Esophagus muscularis mucosa (tissue), 4 donors: ENCODE results near the gene RNF5. TPM values are rescaled to one million over a fixed set of nuclear protein-coding genes. Genes with fewer than 3 reads are reported as not detected.
A peak's percentile ranks its signal among the peaks of the same experiment; 100 is the strongest.

Source experiments
- DNase-seq: peaks from one replicate; pipeline ENCODE4 v3.0.0-alpha.2; 2017; ENCODE audit errors: extremely low spot score
- H3K27ac ChIP-seq, 4 donors: fragments of 200-600 bp; sonication (generic); replicated peaks in 1 of 4; 1 replicate in 3 of 4; 2 replicates in 1 of 4; pipeline ENCODE4 v1.5.1; 2016 to 2019; ENCODE audit warnings: mild to moderate bottlenecking in 1 of 4
- H3K27me3 ChIP-seq, 4 donors: fragments of 200-600 bp; sonication (generic); one replicate each; pipeline versions ENCODE4 v1.5.1 to v1.6.0; 2016 to 2019
- H3K36me3 ChIP-seq, 4 donors: fragments of 200-600 bp; sonication (generic); one replicate each; pipeline ENCODE4 v1.5.1; 2016 to 2019
- H3K4me1 ChIP-seq, 4 donors: fragments of 200-600 bp; sonication (generic); one replicate each; pipeline ENCODE4 v1.5.1; 2016 to 2019
- H3K4me3 ChIP-seq, 4 donors: fragments of 200-600 bp; sonication (generic); 1 replicate in 2 of 4; 2 replicates in 2 of 4; pipeline ENCODE4 v1.5.1; 2016 to 2019; ENCODE audit warnings: mild to moderate bottlenecking in 4 of 4, moderate library complexity in 1 of 4
- H3K9me3 ChIP-seq, 4 donors: fragments of 200-600 bp; sonication (generic); 1 replicate in 3 of 4; 2 replicates in 1 of 4; pipeline ENCODE4 v1.5.1; 2016 to 2019
- CTCF ChIP-seq, 3 experiments: fragments of 200-600 bp in 2 of 3; fragments of 450-650 bp in 1 of 3; sonication (generic) in 2 of 3; IDR thresholded peaks; one replicate each; pipeline ENCODE4 v1.5.1; 2017 to 2019; ENCODE audit warnings: antibody characterized with exemption in 3 of 3, mild to moderate bottlenecking in 2 of 3, moderate library complexity in 1 of 3
- EP300 ChIP-seq: sonication (generic); formaldehyde crosslinking; IDR thresholded peaks from one replicate; pipeline ENCODE4 v1.6.1; 2017; ENCODE audit warnings: antibody characterized with exemption
- POLR2A ChIP-seq: fragments of 450-650 bp; IDR thresholded peaks from one replicate; pipeline ENCODE4 v1.6.1; 2017; ENCODE audit warnings: antibody characterized with exemption, moderate library complexity, mild to moderate bottlenecking, low read depth
- POLR2AphosphoS5 ChIP-seq, 2 donors: sonication (generic); formaldehyde crosslinking; IDR thresholded peaks; one replicate each; pipeline ENCODE4 v1.6.1; 2017; ENCODE audit warnings: antibody characterized with exemption in 2 of 2
- WGBS: methylation state at CpG from one replicate; pipeline ENCODE4 v1.1.5; 2018; 5-methylcytosine and 5-hydroxymethylcytosine counted together
- intact Hi-C: fragments of 100-400 bp; cut with DNase I; formaldehyde crosslinking; loops from one replicate; pipeline ENCODE4 v1.15.1; 2023
- total RNA-seq, 4 donors: library from RNA; depleted of rRNA; stranded (reverse); fragments of >200 nt; gene quantifications; one replicate each; pipeline versions ENCODE4 v1.1.0 to v1.2.1, GENCODE V29; 2016

RNF5 gene
- total RNA-seq, 4 donors from 2014 or later = 76.2 to 91.4 (median 88.5) TPM

- Histone ChIP-seq H3K4me1 (peaks cover 47 to 58% (median 52%) of the 10 kb centered on the region in 4 donors), H3K4me3 (peak overlapping the region; percentile 53 to 95 (median 74)), H3K9me3 (no peaks in the 10 kb centered on the region), H3K27me3 (no peaks in the 10 kb centered on the region), H3K36me3 (peaks cover 0 to 19% (median 0%) of the 10 kb centered on the region in 4 donors), H3K27ac (peak overlapping the region; percentile 89 to 100 (median 94))
- no peak for DNase-seq
- intact Hi-C loops = loop anchor here (5.0 kb wide), 2 partner anchors 47 to 782 kb away; no protein-coding TSS in a partner anchor
- 21% methylated on average over 12 of the region's 15 CpGs for WGBS
- TF ChIP-seq POLR2A (peak; percentile 84), CTCF (IDR thresholded peaks at IDR 0.05) (peak; percentile 44 to 64 (median 47)), EP300 (no peak), POLR2AphosphoS5 (IDR thresholded peaks at IDR 0.05) (peak; percentile 85 to 89)
These were observed 16.8 kb downstream of the RNF5 start for GRCh38 chr6:32194825-32195651.

DNA sequence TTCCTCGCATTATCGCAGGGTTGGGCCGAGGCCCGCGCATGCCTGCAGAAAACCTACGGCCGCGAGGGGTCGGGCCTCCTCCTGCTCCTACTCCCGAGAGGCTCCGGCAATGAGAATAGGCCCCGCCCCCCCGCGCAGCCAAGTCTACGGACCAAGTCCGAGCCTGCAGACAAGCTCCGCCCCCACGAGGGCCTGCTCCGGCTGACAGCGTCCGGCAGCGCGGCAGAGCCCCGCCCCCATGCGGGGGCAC is 17.4 kb downstream of the RNF5 start:
- peak overlapping the region; percentile 94 to 100 (median 96) for H3K27ac ChIP-seq
- WGBS = 0% methylated on average over 6 of the region's 25 CpGs
- no peaks in the 10 kb centered on the region for H3K9me3 ChIP-seq
- H3K27me3 ChIP-seq = peaks cover 0 to 1% (median 0%) of the 10 kb centered on the region in 4 donors
- peak; percentile 100 for DNase-seq
- H3K4me3 ChIP-seq = peak overlapping the region; percentile 65 to 95 (median 78)
- peak; percentile 17 to 54 (median 53) for TF ChIP-seq CTCF (IDR thresholded peaks at IDR 0.05)
- TF ChIP-seq POLR2A = no peak
- TF ChIP-seq EP300 = no peak
- TF ChIP-seq POLR2AphosphoS5 (IDR thresholded peaks at IDR 0.05) = no peak
- peaks cover 0 to 22% (median 0%) of the 10 kb centered on the region in 4 donors for H3K36me3 ChIP-seq
- intact Hi-C loops = loop anchor here (5.0 kb wide), 2 partner anchors 47 to 782 kb away; no protein-coding TSS in a partner anchor
- H3K4me1 ChIP-seq = peaks cover 44 to 55% (median 49%) of the 10 kb centered on the region in 4 donors

DNA sequence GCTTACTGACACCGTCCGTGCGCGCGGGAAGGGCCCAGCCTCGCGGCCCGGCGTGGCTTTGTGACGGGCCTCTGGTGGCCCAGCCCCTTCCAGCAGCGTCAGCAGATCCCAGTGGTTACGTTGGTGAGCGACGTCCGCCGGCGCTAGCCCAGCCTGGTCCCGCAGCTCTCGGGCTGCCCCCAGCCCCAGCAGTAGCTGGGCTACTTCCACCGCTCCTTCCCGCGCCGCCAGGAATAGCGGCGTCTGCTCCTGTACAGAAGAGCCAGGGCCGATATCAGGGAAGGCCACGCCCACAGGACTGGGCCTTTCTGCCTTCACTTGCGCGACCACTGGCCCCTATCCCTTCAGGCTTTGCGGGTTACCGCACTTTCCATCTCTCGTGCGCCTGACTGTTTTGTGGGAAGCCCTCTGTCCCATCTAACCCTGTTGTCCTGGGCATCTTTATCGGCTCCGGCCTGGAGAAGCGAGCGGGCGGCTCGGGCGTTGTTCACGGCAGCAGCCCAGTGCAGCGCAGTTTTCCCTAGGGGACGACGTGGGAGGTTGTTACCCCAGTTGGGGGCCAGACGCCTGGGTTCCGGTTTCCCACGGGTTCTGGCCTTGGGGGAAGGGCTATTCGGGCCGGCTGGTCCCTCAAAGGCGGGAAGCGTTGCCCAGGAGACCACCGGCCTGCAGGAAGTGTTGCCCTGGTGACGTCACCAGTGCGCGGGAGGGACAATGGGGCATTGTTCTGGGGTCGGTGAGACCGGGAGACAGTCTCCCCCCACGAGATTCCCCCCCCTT is 17.9 kb downstream of the RNF5 start:
- WGBS = 0% methylated on average over 16 of the region's 58 CpGs
- Histone ChIP-seq H3K4me3 (peak overlapping the region; percentile 65 to 95 (median 78)), H3K4me1 (peaks cover 39 to 49% (median 43%) of the 10 kb centered on the region in 4 donors), H3K36me3 (peaks cover 0 to 27% (median 0%) of the 10 kb centered on the region in 4 donors), H3K27me3 (peaks cover 0 to 6% (median 0%) of the 10 kb centered on the region in 4 donors), H3K27ac (peak overlapping the region; percentile 94 to 100 (median 96)), H3K9me3 (no peaks in the 10 kb centered on the region)
- TF ChIP-seq POLR2A (peak; percentile 98), EP300 (peak; percentile 77), CTCF (IDR thresholded peaks at IDR 0.05) (no peak), POLR2AphosphoS5 (IDR thresholded peaks at IDR 0.05) (peak; percentile 94 to 100)
- DNase-seq = peak; percentile 97
- intact Hi-C loops = loop anchor here (5.0 kb wide), 2 partner anchors 46 to 781 kb away; no protein-coding TSS in a partner anchor

- Histone ChIP-seq H3K27me3 (peaks cover 0 to 15% (median 0%) of the 10 kb centered on the region in 4 donors), H3K4me1 (peaks cover 32 to 42% (median 35%) of the 10 kb centered on the region in 4 donors), H3K9me3 (no peaks in the 10 kb centered on the region), H3K36me3 (peaks cover 0 to 36% (median 0%) of the 10 kb centered on the region in 4 donors), H3K4me3 (peak overlapping the region; percentile 65 to 95 (median 78)), H3K27ac (peak overlapping the region; percentile 94 to 100 (median 96))
- TF ChIP-seq POLR2A = no peak
- no peak for TF ChIP-seq POLR2AphosphoS5 (IDR thresholded peaks at IDR 0.05)
- no peak for TF ChIP-seq CTCF (IDR thresholded peaks at IDR 0.05)
- TF ChIP-seq EP300 = no peak
- intact Hi-C loops = loop anchor here (5.0 kb wide), 2 partner anchors 45 to 780 kb away; no protein-coding TSS in a partner anchor
- no peak for DNase-seq
- WGBS = 25% methylated on average over 25 of the region's 28 CpGs
These were observed 18.7 kb downstream of the RNF5 start for GRCh38 chr6:32196682-32197616.
